ENCODE measurements around the gene SDK1. TPM values are rescaled to one million over a fixed set of nuclear protein-coding genes. Genes with fewer than 3 reads are reported as not detected.
"Not testable (repeated sequence)": the region's sequence is repeated elsewhere in the genome, so short reads cannot be mapped to it uniquely, and the experiment has no call there.

The SDK1 gene
- total RNA-seq, 2 experiments from 2014 or later: 0.03 to 0.05 TPM

DNA sequence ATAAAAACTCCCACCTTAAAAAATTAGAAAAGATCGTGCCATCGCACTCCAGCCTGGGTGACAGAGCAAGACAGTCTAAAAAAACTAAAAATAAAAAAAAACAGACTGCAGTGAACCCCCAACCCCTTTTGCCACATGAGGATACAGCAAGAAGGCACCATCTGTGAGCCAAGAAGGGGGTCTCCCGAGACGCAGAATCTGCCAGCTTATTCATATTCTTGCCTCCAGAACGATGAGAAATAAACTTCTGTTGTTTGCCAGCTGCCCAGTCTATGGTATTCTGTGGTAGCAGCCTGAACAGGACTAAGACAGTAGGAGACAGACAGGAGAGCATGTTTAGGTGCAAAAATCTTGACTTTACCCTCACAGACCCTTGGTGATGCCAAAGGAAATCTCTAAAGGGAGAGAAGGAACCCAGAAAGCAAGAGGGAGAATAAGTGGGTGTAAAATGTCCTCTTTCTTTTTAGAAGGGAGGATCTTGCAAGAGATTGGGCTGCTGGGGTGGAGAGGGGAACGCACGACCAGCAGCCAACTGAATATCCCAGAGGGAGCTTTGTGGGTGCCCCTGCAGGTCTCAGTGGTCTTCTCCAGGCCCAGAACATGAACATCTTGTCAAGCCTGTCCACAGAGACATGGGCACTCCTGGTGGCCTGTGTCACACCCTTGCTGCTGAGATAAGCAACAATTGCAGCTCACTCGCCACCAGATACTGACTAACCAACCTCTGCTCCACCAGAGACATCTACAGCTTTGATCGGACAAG is 980.4 kb downstream of the SDK1 start:
- H3K27me3 Mint-ChIP-seq (ENCODE audit: low read depth): no peaks in the 10 kb centered on the region
- H3K27ac Mint-ChIP-seq: no peak overlapping the region
- no peaks in the 10 kb centered on the region for H3K9me3 Mint-ChIP-seq (ENCODE audit: insufficient read depth)
- ATAC-seq (no peak), DNase-seq (no peak)
- no peak overlapping the region for H3K4me3 Mint-ChIP-seq
- peaks cover 2% of the 10 kb centered on the region for H3K4me1 Mint-ChIP-seq (ENCODE audit: low read depth)
- ChIA-PET POLR2A (no interaction called here), CTCF (no interaction called here)
- H3K36me3 Mint-ChIP-seq (ENCODE audit: low read depth): no peaks in the 10 kb centered on the region

DNA sequence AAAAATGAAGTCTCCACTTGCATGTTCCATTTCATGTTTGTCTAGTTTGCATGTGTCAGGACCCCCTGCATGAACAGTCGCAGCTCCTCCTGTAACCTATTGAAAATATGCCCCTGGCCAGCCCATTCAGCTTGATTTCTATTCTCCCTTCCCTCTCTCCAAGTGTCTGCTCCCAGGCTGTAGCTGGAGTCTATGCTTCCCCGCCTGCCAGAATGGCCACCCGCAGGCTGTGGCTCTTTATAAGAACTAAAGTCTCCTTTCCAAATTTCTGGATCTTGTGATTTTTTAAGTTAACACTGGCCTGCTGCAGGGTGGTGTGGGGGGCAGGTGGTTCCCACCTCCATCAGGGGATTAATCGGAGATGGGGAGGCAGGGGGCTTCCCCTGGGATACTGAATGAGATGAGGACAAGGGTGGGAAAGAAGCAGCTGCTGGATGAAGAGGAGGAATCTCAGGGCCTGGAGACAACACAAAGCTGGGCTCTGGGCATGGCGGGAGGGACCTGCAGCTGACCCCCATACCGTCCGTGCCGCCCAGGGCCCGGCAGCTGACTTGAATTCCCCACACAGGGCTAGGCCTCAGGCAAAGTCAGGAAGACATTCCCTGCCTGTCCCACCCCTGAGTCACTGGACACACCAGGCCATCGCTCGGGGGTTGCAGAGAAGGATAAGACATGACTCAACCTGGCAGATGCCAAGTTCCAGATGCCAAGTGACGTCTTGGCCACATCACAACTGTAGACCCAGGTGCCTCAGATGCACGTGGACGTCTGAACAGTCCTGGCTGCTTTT is 981.6 kb downstream of the SDK1 start:
- Mint-ChIP-seq H3K4me1 (ENCODE audit: low read depth) (peaks cover 2% of the 10 kb centered on the region), H3K27ac (no peak overlapping the region), H3K9me3 (ENCODE audit: insufficient read depth) (no peaks in the 10 kb centered on the region), H3K4me3 (no peak overlapping the region), H3K27me3 (ENCODE audit: low read depth) (no peaks in the 10 kb centered on the region), H3K36me3 (ENCODE audit: low read depth) (no peaks in the 10 kb centered on the region)
- ChIA-PET POLR2A (no interaction called here), CTCF (no interaction called here)
- ATAC-seq (no peak), DNase-seq (no peak)

DNA sequence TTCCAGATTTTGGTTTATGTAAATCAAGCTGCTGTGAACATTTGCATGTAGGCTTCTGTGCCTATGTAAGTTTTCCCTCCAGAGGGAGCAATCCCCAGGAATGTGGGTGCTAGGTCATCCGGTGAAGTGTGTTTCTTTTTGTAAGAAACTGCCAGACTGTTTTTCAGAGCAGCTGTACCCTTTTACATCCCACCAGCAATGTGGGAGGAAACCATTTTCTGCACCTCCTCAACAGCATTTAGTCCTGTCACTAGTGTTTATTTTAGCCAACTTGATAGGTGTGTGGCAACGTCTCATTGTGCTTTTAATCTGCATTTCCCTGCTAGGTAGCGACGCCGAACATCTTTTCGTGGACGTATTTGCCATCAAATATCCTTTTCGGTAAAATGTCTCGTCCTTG is 985.3 kb downstream of the SDK1 start:
- ChIA-PET POLR2A (no interaction called here), CTCF (no interaction called here)
- DNase-seq (no peak), ATAC-seq (no peak)
- Mint-ChIP-seq H3K4me3 (no peak overlapping the region), H3K9me3 (ENCODE audit: insufficient read depth) (peaks cover 2% of the 10 kb centered on the region), H3K27ac (no peak overlapping the region), H3K36me3 (ENCODE audit: low read depth) (no peaks in the 10 kb centered on the region), H3K27me3 (ENCODE audit: low read depth) (no peaks in the 10 kb centered on the region), H3K4me1 (ENCODE audit: low read depth) (no peaks in the 10 kb centered on the region)

DNA sequence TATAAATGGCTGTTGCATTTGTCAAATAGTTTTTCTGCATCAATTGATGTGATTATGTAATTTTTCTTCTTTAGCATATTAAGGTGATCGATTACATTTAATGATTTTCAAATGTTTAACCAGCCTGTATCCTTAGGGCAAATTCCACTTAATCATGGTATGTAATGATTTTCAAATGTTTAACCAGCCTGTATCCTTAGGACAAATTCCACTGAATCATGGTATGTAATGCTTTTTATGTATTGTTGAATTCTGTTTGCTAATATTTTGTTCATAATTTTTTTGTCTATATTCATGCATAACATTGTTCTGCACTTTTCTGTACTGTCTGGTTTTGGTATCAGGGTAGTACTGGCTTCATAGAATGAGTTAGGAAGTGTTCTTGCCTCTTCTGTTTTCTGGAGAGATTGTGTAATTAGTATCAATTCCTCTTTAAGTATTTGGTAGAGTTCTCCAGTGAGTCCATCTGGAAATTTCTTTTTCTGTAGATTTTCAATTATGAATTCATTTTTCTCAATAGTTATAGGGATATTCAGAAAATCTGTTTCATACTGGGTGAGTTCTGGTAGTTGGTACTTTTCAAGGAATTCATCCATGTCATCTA is 987.8 kb downstream of the SDK1 start:
- Mint-ChIP-seq H3K4me3 (no peak overlapping the region), H3K27ac (no peak overlapping the region), H3K9me3 (ENCODE audit: insufficient read depth) (peaks cover 7% of the 10 kb centered on the region), H3K4me1 (ENCODE audit: low read depth) (no peaks in the 10 kb centered on the region), H3K36me3 (ENCODE audit: low read depth) (no peaks in the 10 kb centered on the region), H3K27me3 (ENCODE audit: low read depth) (no peaks in the 10 kb centered on the region)
- ATAC-seq (no peak), DNase-seq (no peak)
- POLR2A ChIA-PET: no interaction called here
- CTCF ChIA-PET: no interaction called here

DNA sequence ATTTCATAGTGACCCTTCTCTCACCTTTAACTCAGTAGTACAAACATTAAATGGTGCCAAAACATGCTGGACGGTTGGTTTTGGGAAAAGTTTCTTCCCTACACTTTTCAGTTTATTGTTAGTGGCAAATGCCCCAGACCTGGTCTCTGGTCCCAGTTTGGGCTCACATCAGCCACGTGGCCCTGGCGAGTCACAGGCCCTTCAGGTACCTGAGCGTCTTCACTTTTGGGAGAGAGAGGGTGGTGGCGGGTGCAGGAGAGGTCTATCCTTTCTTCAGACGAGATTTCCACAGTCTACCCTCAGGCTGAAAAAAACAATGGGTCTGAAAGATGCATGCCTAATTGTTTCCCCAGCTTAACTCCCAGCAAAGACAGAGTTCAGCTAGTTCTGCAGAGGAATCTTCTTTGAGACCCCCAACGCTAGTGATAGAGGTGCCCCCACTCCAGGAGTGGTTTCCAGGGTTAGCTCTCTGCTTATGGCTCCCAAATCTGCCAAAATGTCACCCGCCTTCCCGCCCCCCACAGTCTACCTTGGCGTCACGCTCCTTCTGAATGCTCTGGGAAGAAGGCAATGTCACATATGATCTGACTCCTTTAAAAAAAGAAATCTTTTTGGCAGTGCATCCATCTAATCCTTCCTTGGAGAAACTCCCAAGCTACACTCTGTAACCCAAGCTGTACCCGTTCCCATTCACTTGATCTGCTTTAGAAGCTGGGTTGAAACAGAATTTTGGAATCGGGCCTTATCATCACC is 996.3 kb downstream of the SDK1 start:
- ATAC-seq (no peak), DNase-seq (no peak)
- H3K4me3 Mint-ChIP-seq: no peak overlapping the region
- peaks cover 7% of the 10 kb centered on the region for H3K9me3 Mint-ChIP-seq (ENCODE audit: insufficient read depth)
- H3K4me1 Mint-ChIP-seq (ENCODE audit: low read depth): no peaks in the 10 kb centered on the region
- H3K36me3 Mint-ChIP-seq (ENCODE audit: low read depth): no peaks in the 10 kb centered on the region
- POLR2A ChIA-PET: no interaction called here
- CTCF ChIA-PET: no interaction called here
- no peak overlapping the region for H3K27ac Mint-ChIP-seq
- no peaks in the 10 kb centered on the region for H3K27me3 Mint-ChIP-seq (ENCODE audit: low read depth)

- no peaks in the 10 kb centered on the region for H3K4me1 Mint-ChIP-seq (ENCODE audit: low read depth)
- ATAC-seq: no peak
- H3K36me3 Mint-ChIP-seq (ENCODE audit: low read depth): no peaks in the 10 kb centered on the region
- H3K27me3 Mint-ChIP-seq (ENCODE audit: low read depth): no peaks in the 10 kb centered on the region
- ChIA-PET CTCF (no interaction called here), POLR2A (no interaction called here)
- DNase-seq: no peak
- no peak overlapping the region for H3K27ac Mint-ChIP-seq
- H3K4me3 Mint-ChIP-seq: no peak overlapping the region
- H3K9me3 Mint-ChIP-seq (ENCODE audit: insufficient read depth): peaks cover 7% of the 10 kb centered on the region
Measured at GRCh38 chr7:4297918-4298219, 996.8 kb downstream of the SDK1 start.

GRCh38 chr7:4299431-4299830 is 998.4 kb downstream of the SDK1 start:
- Mint-ChIP-seq H3K27me3 (ENCODE audit: low read depth) (no peaks in the 10 kb centered on the region), H3K27ac (no peak overlapping the region), H3K4me1 (ENCODE audit: low read depth) (no peaks in the 10 kb centered on the region), H3K9me3 (ENCODE audit: insufficient read depth) (no peaks in the 10 kb centered on the region), H3K4me3 (no peak overlapping the region), H3K36me3 (ENCODE audit: low read depth) (no peaks in the 10 kb centered on the region)
- DNase-seq (no peak), ATAC-seq (no peak)
- ChIA-PET POLR2A (no interaction called here), CTCF (no interaction called here)

DNA sequence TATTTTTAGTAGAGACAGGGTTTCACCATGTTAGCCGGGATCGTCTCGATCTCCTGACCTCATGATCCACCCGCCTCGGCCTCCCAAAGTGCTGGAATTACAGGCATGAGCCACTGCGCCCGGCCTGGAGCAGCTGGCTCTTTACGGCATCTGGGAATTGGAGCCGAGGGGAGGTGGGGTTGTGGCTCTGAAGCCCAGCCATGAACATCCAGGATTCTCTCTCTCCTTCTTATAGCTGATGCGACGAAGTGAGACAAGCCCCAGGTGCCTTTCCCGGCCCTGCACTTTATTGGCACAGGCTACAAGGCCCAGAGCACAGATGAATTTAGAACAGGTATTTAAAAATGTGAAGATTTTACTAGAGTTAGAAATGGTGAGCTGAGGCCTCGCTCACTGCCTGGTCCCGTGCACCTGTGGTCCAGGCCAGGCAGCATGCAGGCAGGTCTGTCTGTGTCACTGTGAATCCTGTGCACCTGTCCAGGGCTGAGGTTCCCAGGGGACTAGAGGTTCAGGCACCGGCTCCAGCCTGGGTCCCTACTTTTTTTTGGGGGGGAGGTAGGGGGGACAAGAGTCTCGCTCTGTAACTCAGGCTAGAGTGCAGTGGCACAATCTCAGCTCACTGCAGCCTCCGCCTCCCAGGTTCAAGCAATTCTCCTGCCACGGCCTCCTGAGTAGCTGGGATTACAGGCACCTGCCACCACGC is 1001.3 kb downstream of the SDK1 start:
- Mint-ChIP-seq H3K4me3 (no peak overlapping the region), H3K4me1 (ENCODE audit: low read depth) (no peaks in the 10 kb centered on the region), H3K9me3 (ENCODE audit: insufficient read depth) (no peaks in the 10 kb centered on the region), H3K27ac (no peak overlapping the region), H3K36me3 (ENCODE audit: low read depth) (no peaks in the 10 kb centered on the region), H3K27me3 (ENCODE audit: low read depth) (no peaks in the 10 kb centered on the region)
- DNase-seq (no peak), ATAC-seq (no peak)
- POLR2A ChIA-PET: no interaction called here
- CTCF ChIA-PET: no interaction called here

- CTCF ChIA-PET: no interaction called here
- H3K4me1 Mint-ChIP-seq (ENCODE audit: low read depth): no peaks in the 10 kb centered on the region
- ATAC-seq: no peak
- no peak overlapping the region for H3K27ac Mint-ChIP-seq
- no peaks in the 10 kb centered on the region for H3K27me3 Mint-ChIP-seq (ENCODE audit: low read depth)
- no peaks in the 10 kb centered on the region for H3K9me3 Mint-ChIP-seq (ENCODE audit: insufficient read depth)
- no peaks in the 10 kb centered on the region for H3K36me3 Mint-ChIP-seq (ENCODE audit: low read depth)
- DNase-seq: no peak
- no peak overlapping the region for H3K4me3 Mint-ChIP-seq
- POLR2A ChIA-PET: no interaction called here
Measured at GRCh38 chr7:4307316-4308204, 1006.5 kb downstream of the SDK1 start.

GRCh38 chr7:4308205-4308590 is 1007.1 kb downstream of the SDK1 start:
- POLR2A ChIA-PET: no interaction called here
- CTCF ChIA-PET: no interaction called here
- Mint-ChIP-seq H3K9me3 (ENCODE audit: insufficient read depth) (no peaks in the 10 kb centered on the region), H3K4me3 (no peak overlapping the region), H3K27me3 (ENCODE audit: low read depth) (no peaks in the 10 kb centered on the region), H3K4me1 (ENCODE audit: low read depth) (no peaks in the 10 kb centered on the region), H3K27ac (no peak overlapping the region), H3K36me3 (ENCODE audit: low read depth) (no peaks in the 10 kb centered on the region)
- ATAC-seq (no peak), DNase-seq (no peak)

DNA sequence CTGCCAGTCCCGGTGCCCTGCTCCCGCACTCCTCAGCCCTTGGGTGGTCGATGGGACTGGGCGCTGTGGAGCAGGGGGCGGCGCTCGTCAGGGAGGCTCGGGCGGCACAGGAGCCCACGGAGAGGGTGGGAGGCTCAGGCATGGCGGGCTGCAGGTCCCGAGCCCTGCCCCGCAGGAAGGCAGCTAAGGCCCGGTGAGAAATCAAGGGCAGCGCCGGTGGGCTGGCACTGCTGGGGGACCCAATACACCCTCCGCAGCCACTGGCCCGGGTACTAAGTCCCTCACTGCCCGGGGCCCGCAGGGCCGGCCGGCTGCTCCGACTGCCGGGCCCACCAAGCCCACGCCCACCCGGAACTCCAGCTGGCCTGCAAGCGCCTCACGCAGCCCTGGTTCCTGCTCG is 1012.9 kb downstream of the SDK1 start:
- POLR2A ChIA-PET; H3K36me3 Mint-ChIP-seq (ENCODE audit: low read depth); DNase-seq; ATAC-seq; CTCF ChIA-PET; H3K4me1 Mint-ChIP-seq (ENCODE audit: low read depth); H3K27ac Mint-ChIP-seq; H3K27me3 Mint-ChIP-seq (ENCODE audit: low read depth); H3K4me3 Mint-ChIP-seq; H3K9me3 Mint-ChIP-seq (ENCODE audit: insufficient read depth): not testable (repeated sequence)

Measured in activated CD8-positive, alpha-beta T cell treated with anti-CD3 and anti-CD28 coated beads, Interleukin-2, amount 10 ng/mL, durations not matched to agents 7 days and 5 days (primary cell).